ENCODE data around the gene ZFHX3. TPM values are rescaled to one million over a fixed set of nuclear protein-coding genes. Genes with fewer than 3 reads are reported as not detected.
"Not testable (repeated sequence)": the region's sequence is repeated elsewhere in the genome, so short reads cannot be mapped to it uniquely, and the experiment has no call there.

ZFHX3 gene
- total and polyA plus RNA-seq, 4 donors: 1.5 to 5.9 (median 3.0) TPM

DNA sequence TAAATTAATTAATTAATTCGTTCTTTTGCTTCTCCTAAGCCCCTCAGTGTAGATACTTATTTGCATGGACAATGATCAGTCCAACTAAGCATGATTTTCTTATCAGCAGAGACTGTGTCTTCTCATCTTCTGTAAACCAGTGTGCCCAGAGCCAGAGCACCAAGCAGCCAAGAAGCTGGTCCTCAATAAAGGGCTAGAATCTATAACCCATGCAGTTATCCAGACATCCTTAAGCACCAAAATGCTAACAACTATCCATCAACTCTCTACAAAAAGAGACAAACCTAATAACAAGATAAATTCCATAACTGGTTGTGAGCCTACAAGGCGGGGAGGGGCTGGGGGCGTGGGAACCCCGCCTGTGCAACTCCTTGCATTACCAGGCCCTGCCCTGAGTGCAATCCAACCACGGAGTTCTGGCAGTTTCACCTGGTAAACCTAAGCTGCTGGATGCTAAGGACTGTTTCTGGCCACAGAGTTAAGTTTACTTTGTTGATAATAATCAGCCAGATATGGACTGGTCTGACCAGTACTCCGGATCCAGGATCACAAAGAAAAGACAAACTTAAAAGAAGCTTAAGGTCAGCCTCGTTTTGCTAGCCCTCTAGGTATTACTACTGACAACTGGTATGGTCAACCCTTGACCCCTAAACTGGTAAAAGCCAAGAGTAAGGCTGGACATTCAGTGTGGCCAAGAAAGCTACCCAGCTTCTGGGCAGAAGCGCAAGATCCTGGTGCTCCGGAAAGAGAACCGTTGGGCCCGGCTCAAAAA, 51.5 kb downstream of the ZFHX3 start:
- no peak for DNase-seq (ENCODE audit: low spot score)
- H3K36me3 ChIP-seq (ENCODE audit: control insufficient read depth in 4 of 4, insufficient read depth in 3 of 4, low read depth in 1 of 4, low read length in 3 of 4): no peaks in the 10 kb centered on the region
- peaks cover 0 to 3% (median 0%) of the 10 kb centered on the region in 4 donors for H3K9me3 ChIP-seq (ENCODE audit: control insufficient read depth in 4 of 4, low read length in 3 of 4)
- H3K27ac ChIP-seq (ENCODE audit: low read depth in 1 of 2, low read length in 2 of 2): no peak overlapping the region
- no peak overlapping the region for H3K4me3 ChIP-seq (ENCODE audit: low read depth in 1 of 3, low read length in 3 of 3)
- H3K4me1 ChIP-seq (ENCODE audit: control insufficient read depth in 4 of 4, insufficient read depth in 4 of 4, low read length in 3 of 4): peaks cover 7 to 25% (median 10%) of the 10 kb centered on the region in 4 donors
- H3K9ac ChIP-seq (ENCODE audit: low read depth in 1 of 2, low read length in 2 of 2): no peak overlapping the region
- whole genome bisulfite sequencing: 56% methylated on average over 11 of the region's 11 CpGs
- H3K27me3 ChIP-seq (ENCODE audit: control insufficient read depth in 4 of 4, insufficient read depth in 4 of 4, low read length in 3 of 4): no peaks in the 10 kb centered on the region
- TF ChIP-seq GABPA (IDR thresholded peaks at IDR 0.05 in 1 of 2, conservative IDR thresholded peaks at IDR 0.05 in 1 of 2) (no peak), TAF1 (conservative IDR thresholded peaks at IDR 0.05) (no peak), JUND (IDR thresholded peaks at IDR 0.05) (no peak), FOXA2 (IDR thresholded peaks at IDR 0.05) (no peak), YY1 (IDR thresholded peaks at IDR 0.05) (peak; percentile 32), SP1 (IDR thresholded peaks at IDR 0.05) (peak; percentile 29), RAD21 (IDR thresholded peaks at IDR 0.05) (peak; percentile 28 to 52), EGR1 (IDR thresholded peaks at IDR 0.05; ENCODE audit: low read depth in 2 of 2) (no peak), HNF4A (conservative IDR thresholded peaks at IDR 0.05) (peak; percentile 23 to 45), NR2F2 (IDR thresholded peaks at IDR 0.05) (no peak), RXRA (IDR thresholded peaks at IDR 0.05) (peak in 1 of 2 donors; percentile 34)
- TF ChIP-seq, protein P1, sequence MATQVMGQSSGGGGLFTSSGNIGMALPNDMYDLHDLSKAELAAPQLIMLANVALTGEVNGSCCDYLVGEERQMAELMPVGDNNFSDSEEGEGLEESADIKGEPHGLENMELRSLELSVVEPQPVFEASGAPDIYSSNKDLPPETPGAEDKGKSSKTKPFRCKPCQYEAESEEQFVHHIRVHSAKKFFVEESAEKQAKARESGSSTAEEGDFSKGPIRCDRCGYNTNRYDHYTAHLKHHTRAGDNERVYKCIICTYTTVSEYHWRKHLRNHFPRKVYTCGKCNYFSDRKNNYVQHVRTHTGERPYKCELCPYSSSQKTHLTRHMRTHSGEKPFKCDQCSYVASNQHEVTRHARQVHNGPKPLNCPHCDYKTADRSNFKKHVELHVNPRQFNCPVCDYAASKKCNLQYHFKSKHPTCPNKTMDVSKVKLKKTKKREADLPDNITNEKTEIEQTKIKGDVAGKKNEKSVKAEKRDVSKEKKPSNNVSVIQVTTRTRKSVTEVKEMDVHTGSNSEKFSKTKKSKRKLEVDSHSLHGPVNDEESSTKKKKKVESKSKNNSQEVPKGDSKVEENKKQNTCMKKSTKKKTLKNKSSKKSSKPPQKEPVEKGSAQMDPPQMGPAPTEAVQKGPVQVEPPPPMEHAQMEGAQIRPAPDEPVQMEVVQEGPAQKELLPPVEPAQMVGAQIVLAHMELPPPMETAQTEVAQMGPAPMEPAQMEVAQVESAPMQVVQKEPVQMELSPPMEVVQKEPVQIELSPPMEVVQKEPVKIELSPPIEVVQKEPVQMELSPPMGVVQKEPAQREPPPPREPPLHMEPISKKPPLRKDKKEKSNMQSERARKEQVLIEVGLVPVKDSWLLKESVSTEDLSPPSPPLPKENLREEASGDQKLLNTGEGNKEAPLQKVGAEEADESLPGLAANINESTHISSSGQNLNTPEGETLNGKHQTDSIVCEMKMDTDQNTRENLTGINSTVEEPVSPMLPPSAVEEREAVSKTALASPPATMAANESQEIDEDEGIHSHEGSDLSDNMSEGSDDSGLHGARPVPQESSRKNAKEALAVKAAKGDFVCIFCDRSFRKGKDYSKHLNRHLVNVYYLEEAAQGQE (IDR thresholded peaks at IDR 0.05): peak; percentile 26
- TF ChIP-seq, protein P2, sequence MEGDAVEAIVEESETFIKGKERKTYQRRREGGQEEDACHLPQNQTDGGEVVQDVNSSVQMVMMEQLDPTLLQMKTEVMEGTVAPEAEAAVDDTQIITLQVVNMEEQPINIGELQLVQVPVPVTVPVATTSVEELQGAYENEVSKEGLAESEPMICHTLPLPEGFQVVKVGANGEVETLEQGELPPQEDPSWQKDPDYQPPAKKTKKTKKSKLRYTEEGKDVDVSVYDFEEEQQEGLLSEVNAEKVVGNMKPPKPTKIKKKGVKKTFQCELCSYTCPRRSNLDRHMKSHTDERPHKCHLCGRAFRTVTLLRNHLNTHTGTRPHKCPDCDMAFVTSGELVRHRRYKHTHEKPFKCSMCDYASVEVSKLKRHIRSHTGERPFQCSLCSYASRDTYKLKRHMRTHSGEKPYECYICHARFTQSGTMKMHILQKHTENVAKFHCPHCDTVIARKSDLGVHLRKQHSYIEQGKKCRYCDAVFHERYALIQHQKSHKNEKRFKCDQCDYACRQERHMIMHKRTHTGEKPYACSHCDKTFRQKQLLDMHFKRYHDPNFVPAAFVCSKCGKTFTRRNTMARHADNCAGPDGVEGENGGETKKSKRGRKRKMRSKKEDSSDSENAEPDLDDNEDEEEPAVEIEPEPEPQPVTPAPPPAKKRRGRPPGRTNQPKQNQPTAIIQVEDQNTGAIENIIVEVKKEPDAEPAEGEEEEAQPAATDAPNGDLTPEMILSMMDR (IDR thresholded peaks at IDR 0.05; ENCODE audit: low read depth, low read length, missing input control): no peak
- TF ChIP-seq, protein P3, sequence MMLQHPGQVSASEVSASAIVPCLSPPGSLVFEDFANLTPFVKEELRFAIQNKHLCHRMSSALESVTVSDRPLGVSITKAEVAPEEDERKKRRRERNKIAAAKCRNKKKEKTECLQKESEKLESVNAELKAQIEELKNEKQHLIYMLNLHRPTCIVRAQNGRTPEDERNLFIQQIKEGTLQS (IDR thresholded peaks at IDR 0.05): no peak
- TF ChIP-seq, protein P4, sequence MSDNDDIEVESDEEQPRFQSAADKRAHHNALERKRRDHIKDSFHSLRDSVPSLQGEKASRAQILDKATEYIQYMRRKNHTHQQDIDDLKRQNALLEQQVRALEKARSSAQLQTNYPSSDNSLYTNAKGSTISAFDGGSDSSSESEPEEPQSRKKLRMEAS (IDR thresholded peaks at IDR 0.05): no peak
- TF ChIP-seq, protein P5, sequence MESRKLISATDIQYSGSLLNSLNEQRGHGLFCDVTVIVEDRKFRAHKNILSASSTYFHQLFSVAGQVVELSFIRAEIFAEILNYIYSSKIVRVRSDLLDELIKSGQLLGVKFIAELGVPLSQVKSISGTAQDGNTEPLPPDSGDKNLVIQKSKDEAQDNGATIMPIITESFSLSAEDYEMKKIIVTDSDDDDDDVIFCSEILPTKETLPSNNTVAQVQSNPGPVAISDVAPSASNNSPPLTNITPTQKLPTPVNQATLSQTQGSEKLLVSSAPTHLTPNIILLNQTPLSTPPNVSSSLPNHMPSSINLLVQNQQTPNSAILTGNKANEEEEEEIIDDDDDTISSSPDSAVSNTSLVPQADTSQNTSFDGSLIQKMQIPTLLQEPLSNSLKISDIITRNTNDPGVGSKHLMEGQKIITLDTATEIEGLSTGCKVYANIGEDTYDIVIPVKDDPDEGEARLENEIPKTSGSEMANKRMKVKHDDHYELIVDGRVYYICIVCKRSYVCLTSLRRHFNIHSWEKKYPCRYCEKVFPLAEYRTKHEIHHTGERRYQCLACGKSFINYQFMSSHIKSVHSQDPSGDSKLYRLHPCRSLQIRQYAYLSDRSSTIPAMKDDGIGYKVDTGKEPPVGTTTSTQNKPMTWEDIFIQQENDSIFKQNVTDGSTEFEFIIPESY (IDR thresholded peaks at IDR 0.05): peak; percentile 20

DNA sequence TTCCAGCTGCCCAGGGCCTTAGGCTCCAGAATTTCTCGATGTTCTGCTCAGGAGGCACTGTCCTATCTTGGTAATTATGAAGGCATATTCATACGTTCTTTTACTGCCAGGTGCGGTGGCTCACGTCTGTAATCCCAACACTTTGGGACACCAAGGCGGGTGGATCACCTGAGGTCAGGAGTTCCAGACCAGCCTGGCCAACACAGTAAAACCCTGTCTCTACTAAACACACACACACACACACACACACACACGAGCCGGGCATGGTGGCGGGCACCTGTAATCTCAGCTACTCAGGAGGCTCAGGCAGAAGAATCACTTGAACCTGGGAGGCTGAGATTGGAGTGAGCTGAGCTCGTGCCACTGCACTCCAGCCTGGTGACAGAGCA, 52.1 kb downstream of the ZFHX3 start:
- not testable (repeated sequence) for H3K27ac ChIP-seq (ENCODE audit: low read depth in 1 of 2, low read length in 2 of 2); H3K9me3 ChIP-seq (ENCODE audit: control insufficient read depth in 4 of 4, low read length in 3 of 4); H3K36me3 ChIP-seq (ENCODE audit: control insufficient read depth in 4 of 4, insufficient read depth in 3 of 4, low read depth in 1 of 4, low read length in 3 of 4); H3K4me3 ChIP-seq (ENCODE audit: low read depth in 1 of 3, low read length in 3 of 3); H3K27me3 ChIP-seq (ENCODE audit: control insufficient read depth in 4 of 4, insufficient read depth in 4 of 4, low read length in 3 of 4); H3K9ac ChIP-seq (ENCODE audit: low read depth in 1 of 2, low read length in 2 of 2); DNase-seq (ENCODE audit: low spot score)
- peaks cover 7 to 25% (median 10%) of the 10 kb centered on the region in 4 donors for H3K4me1 ChIP-seq (ENCODE audit: control insufficient read depth in 4 of 4, insufficient read depth in 4 of 4, low read length in 3 of 4)
- 79% methylated on average over 9 of the region's 9 CpGs for WGBS

Measured in liver (tissue), 9 donors.